K562 (cell line): ENCODE results near the gene EGR1. TPM values are rescaled to one million over a fixed set of nuclear protein-coding genes. Genes with fewer than 3 reads are reported as not detected.
A peak's percentile ranks its signal among the peaks of the same experiment; 100 is the strongest.

Source experiments
- ARID4B ChIP-seq: sonication (generic); formaldehyde crosslinking; IDR thresholded peaks from 2 replicates; pipeline ENCODE4 v1.8.0; 2022; ENCODE audit warnings: mild to moderate bottlenecking, missing genetic modification reagents
- ELF4 ChIP-seq: fragments of 450-650 bp; formaldehyde crosslinking; IDR thresholded peaks from 2 replicates; pipeline ENCODE4 v1.4.0; 2022; ENCODE audit warnings: missing genetic modification characterization
- EWSR1 ChIP-seq: fragments of 450-650 bp; IDR thresholded peaks from 2 replicates; pipeline ENCODE4 v1.6.1; 2018; ENCODE audit warnings: borderline replicate concordance, mild to moderate bottlenecking, low read depth, moderate library complexity; ENCODE audit not compliant: partially characterized antibody
- EZH2 ChIP-seq: IDR thresholded peaks from 2 replicates; pipeline ENCODE4 v1.6.1; 2012; ENCODE audit warnings: low read depth, mild to moderate bottlenecking, inconsistent platforms, low read length, borderline replicate concordance
- HCFC1 ChIP-seq: IDR thresholded peaks from 2 replicates; pipeline ENCODE4 v1.6.1; 2012; ENCODE audit warnings: low read depth, low read length, improper control_type of control experiment
- IFI16 ChIP-seq: fragments of 250-450 bp; sonication (Bioruptor Pico); IDR thresholded peaks from 2 replicates; pipeline ENCODE4 v2.1.2; 2022; ENCODE audit warnings: mild to moderate bottlenecking, inconsistent platforms
- MEF2A ChIP-seq: IDR thresholded peaks from 2 replicates; pipeline ENCODE4 v1.6.1; 2011; ENCODE audit warnings: low read depth, mild to moderate bottlenecking, low read length, moderate library complexity; ENCODE audit not compliant: control insufficient read depth
- MEIS2 ChIP-seq: fragments of 450-650 bp; IDR thresholded peaks from 2 replicates; pipeline ENCODE4 v1.6.1; 2014; ENCODE audit warnings: mild to moderate bottlenecking; ENCODE audit not compliant: partially characterized antibody
- NONO ChIP-seq, 2 experiments: fragments of 200-400 bp in 1 of 2; fragments of 450-650 bp in 1 of 2; formaldehyde crosslinking in 1 of 2; IDR thresholded peaks; 2 replicates each; pipeline ENCODE4 v1.6.1; 2017; ENCODE audit warnings: low read depth in 2 of 2, mild to moderate bottlenecking in 2 of 2, moderate library complexity in 2 of 2, low read length in 1 of 2
- RBM34 ChIP-seq: fragments of 200-400 bp; formaldehyde crosslinking; IDR thresholded peaks from 2 replicates; pipeline ENCODE4 v1.6.1; 2018; ENCODE audit warnings: low read length, borderline replicate concordance; ENCODE audit not compliant: insufficient read depth
- RFX7 ChIP-seq: fragments of 250-450 bp; sonication (Bioruptor Pico); IDR thresholded peaks from 2 replicates; pipeline ENCODE4 v1.5.1; 2021; ENCODE audit warnings: mild to moderate bottlenecking
- SIX5 ChIP-seq, 2 experiments: IDR thresholded peaks; 2 replicates each; pipeline ENCODE4 v1.6.1; 2011; ENCODE audit warnings: low read length in 2 of 2, borderline replicate concordance in 1 of 2, low read depth in 1 of 2, mild to moderate bottlenecking in 1 of 2, moderate library complexity in 1 of 2; ENCODE audit not compliant: insufficient read depth in 1 of 2
- STAG1 ChIP-seq: sonication (generic); formaldehyde crosslinking; IDR thresholded peaks from 2 replicates; pipeline ENCODE4 v1.5.0; 2020; ENCODE audit warnings: missing genetic modification reagents, borderline replicate concordance
- TGIF2 ChIP-seq: sonication (generic); formaldehyde crosslinking; IDR thresholded peaks from 2 replicates; pipeline ENCODE4 v1.8.1; 2022; ENCODE audit warnings: mild to moderate bottlenecking, missing genetic modification reagents, moderate library complexity
- ZNF165 ChIP-seq: fragments of 250-450 bp; sonication (Bioruptor Pico); IDR thresholded peaks from 2 replicates; pipeline ENCODE4 v1.4.0; 2020; ENCODE audit warnings: borderline replicate concordance
- ZNF197 ChIP-seq: fragments of 200-800 bp; sonication (Bioruptor generic); IDR thresholded peaks from 2 replicates; pipeline ENCODE4 v1.6.1; 2016; ENCODE audit warnings: low read depth, missing genetic modification characterization, missing compliant biosample characterization
- ZNF354B ChIP-seq: fragments of 250-450 bp; sonication (Bioruptor Pico); IDR thresholded peaks from 2 replicates; pipeline ENCODE4 v1.4.0; 2020
- ZNF41 ChIP-seq: fragments of 250-450 bp; sonication (Bioruptor Pico); conservative IDR thresholded peaks from 2 replicates; pipeline ENCODE4 v1.4.0; 2020; ENCODE audit warnings: mild to moderate bottlenecking
- polyA plus RNA-seq, 8 experiments: library from polyadenylated mRNA; depleted of rRNA in 4 of 8; stranded (reverse) in 5 of 8; unstranded in 3 of 8; fragments of >200 nt; fragmentation: Nextera tagmentation in 2 of 8; fragmentation: Illumina TruSeq in 1 of 8; extraction: Ambion mirVana in 2 of 8; extraction: Trizol in 1 of 8; gene quantifications; 2 replicates each; pipeline versions ENCODE4 v1.2.1 to v1.2.3, GENCODE V29; 2011 to 2014; ENCODE audit warnings: inconsistent platforms in 1 of 8, missing spikeins in 1 of 8
- total RNA-seq, 7 experiments: library from RNA; depleted of rRNA in 6 of 7; stranded (reverse); fragments of >200 nt in 6 of 7; fragmentation: Illumina TruSeq in 2 of 7; extraction: Trizol in 2 of 7; gene quantifications; 2 replicates each; pipeline versions ENCODE4 v1.2.1 to v1.2.3, GENCODE V29; 2011 to 2021; ENCODE audit warnings: low replicate concordance in 1 of 7
- TF ChIP-seq, protein P1 (sequence below): IDR thresholded peaks from 3 replicates; pipeline ENCODE4 v1.6.1; 2011; ENCODE audit warnings: borderline replicate concordance, mild to moderate bottlenecking; ENCODE audit not compliant: insufficient read length, insufficient read depth
- TF ChIP-seq, protein P2 (sequence below): fragments of 450-650 bp; IDR thresholded peaks from 2 replicates; pipeline ENCODE4 v1.7.0; 2016; ENCODE audit warnings: borderline replicate concordance

EGR1 gene
- total and polyA plus RNA-seq, 9 of the 15 experiments (the other 6 are each of a cell fraction or from before 2014, with no cell fraction given), result 1.3 to 132 (median 21.5) TPM

- TF ChIP-seq, protein P1, sequence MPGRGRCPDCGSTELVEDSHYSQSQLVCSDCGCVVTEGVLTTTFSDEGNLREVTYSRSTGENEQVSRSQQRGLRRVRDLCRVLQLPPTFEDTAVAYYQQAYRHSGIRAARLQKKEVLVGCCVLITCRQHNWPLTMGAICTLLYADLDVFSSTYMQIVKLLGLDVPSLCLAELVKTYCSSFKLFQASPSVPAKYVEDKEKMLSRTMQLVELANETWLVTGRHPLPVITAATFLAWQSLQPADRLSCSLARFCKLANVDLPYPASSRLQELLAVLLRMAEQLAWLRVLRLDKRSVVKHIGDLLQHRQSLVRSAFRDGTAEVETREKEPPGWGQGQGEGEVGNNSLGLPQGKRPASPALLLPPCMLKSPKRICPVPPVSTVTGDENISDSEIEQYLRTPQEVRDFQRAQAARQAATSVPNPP, result no peak
- TF ChIP-seq RBM34 (no peak), STAG1 (CRISPR knock-in tag) (no peak), ELF4 (CRISPR knock-in tag) (no peak), NONO (IDR thresholded peaks at IDR 0.05; ENCODE audit: low read depth in 2 of 2, low read length in 1 of 2) (peak in 1 of 2 experiments; percentile 91; a peak in 2 of 4 replicates), EWSR1 (no peak), SIX5 (IDR thresholded peaks at IDR 0.05; ENCODE audit: borderline replicate concordance in 1 of 2, insufficient read depth in 1 of 2, low read depth in 1 of 2, low read length in 2 of 2) (no peak), HCFC1 (no peak), RFX7 (CRISPR knock-in tag) (peak; percentile 25; the same call in 1 of the 2 replicates), ZNF165 (CRISPR knock-in tag) (no peak), ARID4B (CRISPR knock-in tag) (0 out of 2 replicates have a peak, but pooled peaks have one; percentile 25), ZNF41 (CRISPR knock-in tag) (no peak), MEIS2 (no peak), ZNF197 (CRISPR knock-in tag) (no peak), EZH2 (no peak), TGIF2 (no peak), MEF2A (no peak), ZNF354B (CRISPR knock-in tag) (no peak), IFI16 (CRISPR knock-in tag) (no peak)
- TF ChIP-seq, protein P2, sequence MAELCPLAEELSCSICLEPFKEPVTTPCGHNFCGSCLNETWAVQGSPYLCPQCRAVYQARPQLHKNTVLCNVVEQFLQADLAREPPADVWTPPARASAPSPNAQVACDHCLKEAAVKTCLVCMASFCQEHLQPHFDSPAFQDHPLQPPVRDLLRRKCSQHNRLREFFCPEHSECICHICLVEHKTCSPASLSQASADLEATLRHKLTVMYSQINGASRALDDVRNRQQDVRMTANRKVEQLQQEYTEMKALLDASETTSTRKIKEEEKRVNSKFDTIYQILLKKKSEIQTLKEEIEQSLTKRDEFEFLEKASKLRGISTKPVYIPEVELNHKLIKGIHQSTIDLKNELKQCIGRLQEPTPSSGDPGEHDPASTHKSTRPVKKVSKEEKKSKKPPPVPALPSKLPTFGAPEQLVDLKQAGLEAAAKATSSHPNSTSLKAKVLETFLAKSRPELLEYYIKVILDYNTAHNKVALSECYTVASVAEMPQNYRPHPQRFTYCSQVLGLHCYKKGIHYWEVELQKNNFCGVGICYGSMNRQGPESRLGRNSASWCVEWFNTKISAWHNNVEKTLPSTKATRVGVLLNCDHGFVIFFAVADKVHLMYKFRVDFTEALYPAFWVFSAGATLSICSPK, result no peak
These were observed 5.2 kb downstream of the EGR1 start (continued) for GRCh38 chr5:138470322-138471051.
